Ishikawa (cell line): Measurements from ENCODE around the gene NTNG1.

Experiments used
- CREB1 ChIP-seq: IDR thresholded peaks from 2 replicates; pipeline ENCODE4 v1.6.1; 2012; ENCODE audit warnings: low read depth
- FOXM1 ChIP-seq: IDR thresholded peaks from 2 replicates; pipeline ENCODE4 v1.6.1; 2012; ENCODE audit warnings: low read depth, borderline replicate concordance
- RAD21 ChIP-seq: IDR thresholded peaks from 2 replicates; pipeline ENCODE4 v1.6.1; 2012; ENCODE audit warnings: low read depth
- TAF1 ChIP-seq: IDR thresholded peaks from 2 replicates; pipeline ENCODE4 v1.6.1; 2012; ENCODE audit warnings: low read depth, mild to moderate bottlenecking
- YY1 ChIP-seq: IDR thresholded peaks from 2 replicates; pipeline ENCODE4 v1.6.1; 2012; ENCODE audit warnings: low read depth
- TF ChIP-seq, protein P1 (sequence below): IDR thresholded peaks from 2 replicates; pipeline ENCODE4 v1.6.1; 2012; ENCODE audit warnings: low read depth, mild to moderate bottlenecking
- TF ChIP-seq, protein P2 (sequence below): IDR thresholded peaks from 2 replicates; pipeline ENCODE4 v1.6.1; 2012
- TF ChIP-seq, protein P3 (sequence below): IDR thresholded peaks from 2 replicates; pipeline ENCODE4 v1.6.1; 2012

DNA sequence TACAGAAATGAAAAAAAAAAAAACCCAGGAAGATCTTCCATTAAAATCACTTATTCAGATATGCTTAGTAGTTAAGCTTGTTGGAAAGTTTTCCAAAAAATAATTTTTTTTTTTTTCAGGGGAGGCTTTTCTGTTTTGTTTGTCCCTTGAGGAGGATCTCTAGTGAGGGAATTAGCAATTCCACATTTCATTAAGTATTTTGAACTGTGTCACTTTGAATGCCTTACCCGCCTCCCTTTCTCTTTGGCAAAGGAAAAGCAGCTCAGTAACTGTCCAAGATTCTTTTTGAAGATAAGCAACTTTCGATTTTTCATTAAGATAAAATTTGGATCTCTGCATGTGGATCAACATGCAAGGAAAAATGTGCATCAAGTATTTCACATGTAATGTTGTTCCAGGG lies 1.8 kb downstream of the NTNG1 start:
- TF ChIP-seq, protein P1, sequence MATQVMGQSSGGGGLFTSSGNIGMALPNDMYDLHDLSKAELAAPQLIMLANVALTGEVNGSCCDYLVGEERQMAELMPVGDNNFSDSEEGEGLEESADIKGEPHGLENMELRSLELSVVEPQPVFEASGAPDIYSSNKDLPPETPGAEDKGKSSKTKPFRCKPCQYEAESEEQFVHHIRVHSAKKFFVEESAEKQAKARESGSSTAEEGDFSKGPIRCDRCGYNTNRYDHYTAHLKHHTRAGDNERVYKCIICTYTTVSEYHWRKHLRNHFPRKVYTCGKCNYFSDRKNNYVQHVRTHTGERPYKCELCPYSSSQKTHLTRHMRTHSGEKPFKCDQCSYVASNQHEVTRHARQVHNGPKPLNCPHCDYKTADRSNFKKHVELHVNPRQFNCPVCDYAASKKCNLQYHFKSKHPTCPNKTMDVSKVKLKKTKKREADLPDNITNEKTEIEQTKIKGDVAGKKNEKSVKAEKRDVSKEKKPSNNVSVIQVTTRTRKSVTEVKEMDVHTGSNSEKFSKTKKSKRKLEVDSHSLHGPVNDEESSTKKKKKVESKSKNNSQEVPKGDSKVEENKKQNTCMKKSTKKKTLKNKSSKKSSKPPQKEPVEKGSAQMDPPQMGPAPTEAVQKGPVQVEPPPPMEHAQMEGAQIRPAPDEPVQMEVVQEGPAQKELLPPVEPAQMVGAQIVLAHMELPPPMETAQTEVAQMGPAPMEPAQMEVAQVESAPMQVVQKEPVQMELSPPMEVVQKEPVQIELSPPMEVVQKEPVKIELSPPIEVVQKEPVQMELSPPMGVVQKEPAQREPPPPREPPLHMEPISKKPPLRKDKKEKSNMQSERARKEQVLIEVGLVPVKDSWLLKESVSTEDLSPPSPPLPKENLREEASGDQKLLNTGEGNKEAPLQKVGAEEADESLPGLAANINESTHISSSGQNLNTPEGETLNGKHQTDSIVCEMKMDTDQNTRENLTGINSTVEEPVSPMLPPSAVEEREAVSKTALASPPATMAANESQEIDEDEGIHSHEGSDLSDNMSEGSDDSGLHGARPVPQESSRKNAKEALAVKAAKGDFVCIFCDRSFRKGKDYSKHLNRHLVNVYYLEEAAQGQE = no peak
- no peak for TF ChIP-seq YY1
- TF ChIP-seq, protein P2, sequence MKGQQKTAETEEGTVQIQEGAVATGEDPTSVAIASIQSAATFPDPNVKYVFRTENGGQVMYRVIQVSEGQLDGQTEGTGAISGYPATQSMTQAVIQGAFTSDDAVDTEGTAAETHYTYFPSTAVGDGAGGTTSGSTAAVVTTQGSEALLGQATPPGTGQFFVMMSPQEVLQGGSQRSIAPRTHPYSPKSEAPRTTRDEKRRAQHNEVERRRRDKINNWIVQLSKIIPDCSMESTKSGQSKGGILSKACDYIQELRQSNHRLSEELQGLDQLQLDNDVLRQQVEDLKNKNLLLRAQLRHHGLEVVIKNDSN = no peak
- TF ChIP-seq CREB1 = no peak
- TF ChIP-seq RAD21 = no peak
- TF ChIP-seq FOXM1 = no peak
- no peak for TF ChIP-seq TAF1
- TF ChIP-seq, protein P3, sequence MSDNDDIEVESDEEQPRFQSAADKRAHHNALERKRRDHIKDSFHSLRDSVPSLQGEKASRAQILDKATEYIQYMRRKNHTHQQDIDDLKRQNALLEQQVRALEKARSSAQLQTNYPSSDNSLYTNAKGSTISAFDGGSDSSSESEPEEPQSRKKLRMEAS = no peak
